Measurements from ENCODE around the gene PPM1G. TPM values are rescaled to one million over a fixed set of nuclear protein-coding genes. Genes with fewer than 3 reads are reported as not detected.

The PPM1G gene
- total RNA-seq, 2 experiments from 2014 or later: 136 to 159 TPM

DNA sequence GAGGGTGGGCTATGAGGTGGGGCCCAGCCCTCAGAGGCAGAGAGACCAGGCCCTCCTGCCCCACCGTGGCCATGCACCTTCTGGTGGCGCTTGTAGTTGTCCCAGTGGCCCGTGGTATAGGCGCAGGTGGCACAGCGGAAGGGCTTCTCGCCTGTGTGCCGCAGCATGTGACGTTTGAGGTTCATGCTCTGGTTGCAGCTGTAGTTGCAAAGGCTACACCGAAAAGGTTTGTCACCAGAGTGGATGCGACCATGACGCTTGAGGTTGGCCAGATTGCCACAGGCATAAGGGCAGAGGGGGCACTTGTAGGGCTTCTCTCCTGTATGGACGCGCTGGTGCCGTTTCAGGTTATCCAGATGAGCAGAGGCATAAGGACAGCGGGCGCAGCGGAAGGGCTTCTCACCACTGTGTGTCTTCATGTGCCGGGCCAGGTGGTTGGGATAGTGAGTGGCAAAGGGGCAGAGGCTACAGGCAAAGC, 31.7 kb downstream of the PPM1G start:
- no peak for ATAC-seq
- no peak for DNase-seq

DNA sequence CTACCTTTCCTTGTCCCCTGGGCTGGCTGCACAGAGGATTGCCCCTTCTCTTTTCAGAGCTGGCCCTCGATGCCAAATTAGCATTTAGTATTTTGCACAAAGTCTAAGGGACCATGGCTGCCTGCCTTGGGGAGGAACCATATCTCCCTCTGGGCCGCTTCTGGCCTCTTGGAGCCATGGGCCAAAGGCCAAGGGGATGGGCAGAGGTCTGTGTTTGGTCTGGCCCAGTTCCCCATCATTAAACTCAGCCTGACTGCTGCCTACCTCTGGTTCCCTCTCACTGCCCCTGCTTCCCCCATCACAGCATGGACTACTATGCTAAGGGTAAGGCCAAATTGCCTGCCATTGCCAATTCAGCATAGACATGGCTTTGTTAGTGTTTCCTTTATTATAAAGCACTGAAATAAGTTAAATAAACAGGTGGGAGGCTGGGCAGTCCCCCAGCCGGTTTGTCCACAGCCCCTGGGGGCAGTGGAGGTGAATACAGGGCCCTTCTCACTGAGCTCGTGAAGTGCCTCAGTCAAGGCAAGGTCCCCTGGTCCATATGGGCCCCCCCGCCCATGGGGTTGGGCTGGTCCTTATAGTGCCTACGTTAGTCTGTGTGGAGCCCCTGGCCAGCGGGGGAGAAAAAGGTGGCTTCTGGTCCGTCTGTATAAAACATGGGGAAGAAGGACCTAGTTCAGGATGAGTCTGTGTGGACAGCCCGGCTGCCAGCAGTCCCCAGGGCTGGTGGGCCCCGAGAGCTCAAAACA, 32.3 kb downstream of the PPM1G start:
- H3K9me3 Mint-ChIP-seq (ENCODE audit: low read depth): no peaks in the 10 kb centered on the region
- H3K4me1 Mint-ChIP-seq: peaks cover 38% of the 10 kb centered on the region
- ATAC-seq: no peak
- no peak overlapping the region for H3K27ac Mint-ChIP-seq
- peaks cover 50% of the 10 kb centered on the region for H3K36me3 Mint-ChIP-seq
- no peaks in the 10 kb centered on the region for H3K27me3 Mint-ChIP-seq
- no peak for DNase-seq
- CTCF ChIA-PET: no interaction called here
- H3K4me3 Mint-ChIP-seq: no peak overlapping the region

More for the DNA sequence above, 31.7 kb downstream of the PPM1G start:
- Mint-ChIP-seq H3K27ac (no peak overlapping the region), H3K4me3 (no peak overlapping the region), H3K36me3 (peaks cover 47% of the 10 kb centered on the region), H3K9me3 (ENCODE audit: low read depth) (no peaks in the 10 kb centered on the region), H3K4me1 (peaks cover 33% of the 10 kb centered on the region), H3K27me3 (no peaks in the 10 kb centered on the region)
- CTCF ChIA-PET: interaction anchor here (0.6 kb wide), 1 partner anchor 1412 kb away, joined by 3 read pairs; no protein-coding TSS in a partner anchor

DNA sequence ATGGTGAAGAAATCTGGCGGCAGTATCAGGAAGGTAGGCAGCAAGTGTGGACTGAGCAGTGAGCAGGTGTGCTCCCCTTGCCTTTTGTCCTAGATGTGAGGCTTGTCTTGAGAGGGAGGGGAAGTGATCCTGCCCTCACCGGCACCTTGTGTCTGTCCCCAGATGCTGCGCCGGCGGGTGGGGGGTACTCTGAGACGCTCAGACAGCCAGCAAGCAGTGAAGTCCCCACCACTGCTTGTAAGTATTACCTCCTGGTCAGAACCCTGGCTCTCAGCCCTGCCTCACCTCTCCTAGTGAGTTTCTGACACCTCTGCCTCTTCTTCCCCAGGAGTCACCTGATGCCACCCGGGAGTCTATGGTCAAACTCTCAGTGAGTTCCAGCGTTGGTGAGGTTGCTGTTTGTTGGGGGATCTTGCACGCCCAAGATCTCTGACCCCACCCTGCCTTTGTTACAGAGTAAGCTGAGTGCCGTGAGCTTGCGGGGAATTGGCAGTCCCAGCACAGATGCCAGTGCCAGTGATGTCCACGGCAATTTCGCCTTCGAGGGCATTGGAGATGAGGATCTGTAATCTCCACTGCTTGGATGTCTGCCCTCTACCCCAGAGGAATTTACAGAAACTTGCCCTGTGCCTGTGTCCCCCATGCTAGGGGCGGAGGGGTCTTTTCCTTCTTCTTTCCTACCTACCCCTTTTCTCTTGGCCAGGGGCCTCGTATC, 33.1 kb downstream of the PPM1G start:
- Mint-ChIP-seq H3K27me3 (no peaks in the 10 kb centered on the region), H3K36me3 (peaks cover 51% of the 10 kb centered on the region), H3K4me3 (no peak overlapping the region), H3K4me1 (peaks cover 38% of the 10 kb centered on the region), H3K9me3 (ENCODE audit: low read depth) (no peaks in the 10 kb centered on the region), H3K27ac (no peak overlapping the region)
- ATAC-seq (no peak), DNase-seq (no peak)
- CTCF ChIA-PET: no interaction called here

DNA sequence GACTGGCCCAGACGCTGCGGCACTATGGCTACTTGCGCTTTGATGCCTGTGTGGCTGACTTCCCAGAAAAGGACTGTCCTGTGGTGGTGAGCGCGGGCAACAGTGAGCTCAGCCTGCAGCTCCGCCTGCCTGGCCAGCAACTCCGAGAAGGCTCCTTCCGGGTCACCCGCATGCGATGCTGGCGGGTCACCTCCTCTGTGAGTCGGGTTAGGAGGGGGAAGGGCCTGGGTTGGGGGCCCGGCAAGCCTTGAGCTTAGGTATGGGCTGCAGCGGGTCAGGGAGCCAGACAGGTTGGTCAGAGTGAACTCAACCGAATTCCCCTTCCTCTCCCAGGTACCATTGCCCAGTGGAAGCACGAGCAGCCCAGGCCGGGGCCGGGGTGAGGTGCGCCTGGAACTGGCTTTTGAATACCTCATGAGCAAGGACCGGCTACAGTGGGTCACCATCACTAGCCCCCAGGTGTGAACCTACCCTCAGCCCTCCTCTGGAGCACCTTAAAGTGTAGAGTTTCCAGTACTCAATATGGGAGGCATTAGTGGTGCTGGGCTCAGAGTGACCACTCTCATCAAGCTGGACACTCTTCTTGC, 33.8 kb downstream of the PPM1G start:
- Mint-ChIP-seq H3K36me3 (peaks cover 49% of the 10 kb centered on the region), H3K4me3 (no peak overlapping the region), H3K4me1 (peaks cover 35% of the 10 kb centered on the region), H3K27ac (no peak overlapping the region), H3K9me3 (ENCODE audit: low read depth) (no peaks in the 10 kb centered on the region), H3K27me3 (no peaks in the 10 kb centered on the region)
- DNase-seq: no peak
- ATAC-seq: no peak
- CTCF ChIA-PET: no interaction called here

DNA sequence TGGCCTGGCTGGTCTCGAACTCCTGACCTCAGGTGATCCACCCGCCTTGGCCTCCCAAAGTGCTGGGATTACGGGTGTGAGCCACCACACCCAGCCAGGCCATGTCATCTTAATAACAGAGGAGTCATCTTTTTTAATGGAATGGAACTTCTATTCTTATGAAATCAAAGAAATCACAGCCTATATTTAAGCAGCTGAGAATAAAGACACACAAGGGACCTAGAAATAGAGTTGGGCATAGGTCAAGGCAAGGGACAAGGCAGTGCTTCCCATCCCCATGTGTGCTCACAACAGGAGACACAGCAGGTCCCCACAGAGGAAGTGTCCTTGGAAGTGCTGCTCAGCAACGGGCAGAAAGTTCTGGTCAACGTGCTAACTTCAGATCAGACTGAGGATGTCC, 35.8 kb downstream of the PPM1G start:
- peaks cover 47% of the 10 kb centered on the region for H3K36me3 Mint-ChIP-seq
- CTCF ChIA-PET: no interaction called here

DNA sequence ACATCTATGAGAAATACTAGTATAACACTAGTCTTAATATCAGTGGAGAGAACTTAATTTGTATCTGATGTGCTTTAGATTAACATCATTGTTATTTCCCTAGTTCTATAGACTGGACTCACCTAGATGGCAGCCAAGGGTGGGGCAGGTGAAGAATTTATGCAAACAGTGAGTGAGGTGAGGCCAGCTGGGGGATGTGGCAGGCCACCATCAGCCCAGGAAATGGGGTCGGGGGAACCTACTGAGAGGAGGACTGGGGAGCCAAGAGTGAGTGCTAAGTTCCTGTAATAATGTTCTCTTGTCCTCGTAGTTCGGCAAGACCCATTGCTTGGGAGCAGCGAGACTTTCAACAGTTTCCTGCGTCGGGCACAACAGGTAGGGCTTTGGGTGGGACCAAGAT, 36.5 kb downstream of the PPM1G start:
- Mint-ChIP-seq H3K4me3 (peak overlapping the region; percentile 47), H3K27me3 (no peaks in the 10 kb centered on the region), H3K36me3 (peaks cover 49% of the 10 kb centered on the region), H3K9me3 (ENCODE audit: low read depth) (no peaks in the 10 kb centered on the region), H3K4me1 (peaks cover 37% of the 10 kb centered on the region), H3K27ac (peak overlapping the region; percentile 74)
- peak; percentile 61 for DNase-seq
- ATAC-seq: no peak
- CTCF ChIA-PET: no interaction called here

More for the DNA sequence above, 35.8 kb downstream of the PPM1G start:
- DNase-seq (no peak), ATAC-seq (no peak)
- Mint-ChIP-seq H3K27ac (peak overlapping the region; percentile 50), H3K9me3 (ENCODE audit: low read depth) (no peaks in the 10 kb centered on the region), H3K4me1 (peaks cover 33% of the 10 kb centered on the region), H3K4me3 (no peak overlapping the region), H3K27me3 (no peaks in the 10 kb centered on the region)

DNA sequence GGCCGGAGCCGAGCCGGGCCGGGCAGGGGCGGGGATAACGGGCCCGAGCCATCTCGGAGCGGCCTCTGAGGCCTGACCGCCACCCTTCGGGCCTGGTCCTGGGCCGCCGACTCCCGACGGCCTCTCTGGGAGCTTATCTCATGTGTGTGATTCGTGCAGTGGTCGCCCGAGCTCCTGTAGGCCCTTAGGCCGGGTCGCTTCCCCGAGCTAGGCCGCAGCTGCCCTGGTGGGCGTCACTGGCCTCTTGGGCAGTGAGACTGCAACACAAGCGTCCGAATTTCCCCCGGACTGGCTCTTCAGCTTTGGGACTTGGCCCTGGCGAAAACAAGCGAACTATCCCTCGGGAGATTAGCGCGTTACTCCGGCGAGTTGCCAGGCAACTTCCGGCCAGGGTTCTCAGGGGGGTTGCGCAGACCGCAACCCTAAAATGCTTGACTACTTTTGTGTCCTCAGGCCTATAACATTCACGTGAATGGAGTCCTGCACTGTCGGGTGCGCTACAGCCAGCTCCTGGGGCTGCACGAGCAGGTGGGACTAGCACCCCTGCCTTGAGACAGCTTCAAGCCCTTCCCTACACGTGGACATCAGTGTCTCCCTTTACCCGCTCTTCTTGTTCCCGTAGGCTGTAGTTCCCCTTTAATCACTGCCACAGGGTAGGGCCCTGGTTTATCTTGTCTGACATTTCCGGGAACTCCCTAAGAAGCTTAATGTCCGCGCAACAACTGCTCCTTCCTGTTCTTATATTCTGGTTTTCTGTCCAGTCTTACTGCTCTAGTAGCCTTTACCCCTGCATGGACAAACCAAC, 38.4 kb downstream of the PPM1G start:
- peak; percentile 63 for DNase-seq
- Mint-ChIP-seq H3K27ac (peak overlapping the region; percentile 96), H3K36me3 (peaks cover 49% of the 10 kb centered on the region), H3K4me1 (peaks cover 37% of the 10 kb centered on the region), H3K27me3 (no peaks in the 10 kb centered on the region), H3K9me3 (ENCODE audit: low read depth) (no peaks in the 10 kb centered on the region), H3K4me3 (peak overlapping the region; percentile 84)
- CTCF ChIA-PET: interaction anchor here (0.7 to 3.1 kb wide), 7 partner anchors 10 to 201 kb away, joined by 3 to 20 read pairs (median 4); partner anchors contain the start of genes GTF3C2, MPV17, PPM1G and ZNF513
- ATAC-seq: no peak

DNA sequence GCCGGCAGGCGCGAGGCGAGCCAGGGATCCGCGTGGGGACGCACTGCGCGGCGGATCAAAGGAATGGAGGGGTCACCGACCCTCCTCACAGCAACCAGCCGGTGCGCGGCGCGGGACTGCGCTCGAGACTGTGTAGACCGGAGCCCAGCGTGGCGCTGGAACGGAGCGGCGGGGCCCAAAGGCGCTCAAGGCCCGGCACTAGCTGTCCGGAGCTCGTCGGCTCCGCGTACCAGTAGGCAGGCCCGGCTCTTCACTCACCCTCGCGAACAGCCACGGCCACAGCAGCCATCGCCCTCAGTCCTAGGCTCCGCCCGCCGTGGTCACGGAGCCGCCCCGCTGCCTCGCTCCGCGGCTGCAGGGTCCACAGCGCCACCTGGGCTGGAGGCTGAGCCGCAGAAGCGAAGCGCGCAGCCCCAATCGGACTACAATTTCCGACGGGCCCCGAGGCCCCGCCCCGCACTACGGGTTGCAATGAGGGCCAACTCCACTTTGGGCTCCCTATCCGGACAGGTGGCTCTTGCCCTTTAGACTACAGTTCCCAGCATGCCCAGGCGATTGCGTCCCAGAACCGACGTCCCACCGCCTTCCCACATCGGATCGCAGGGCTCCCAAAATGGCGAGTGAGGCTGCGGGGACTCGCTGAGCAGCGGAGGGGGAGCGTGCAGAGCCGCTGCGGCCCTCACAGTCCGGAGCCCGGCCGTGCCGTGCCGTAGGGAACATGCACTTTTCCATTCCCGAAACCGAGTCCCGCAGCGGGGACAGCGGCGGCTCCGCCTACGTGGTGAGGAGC, 39.2 kb downstream of the PPM1G start, which contains the start of the genes EIF2B4 and SNX17:
Gene EIF2B4 (minus strand): TSS at position 313 of the 790 bp plus-strand sequence. CDS start 24 bp downstream, at position 289.
Gene SNX17 (plus strand): TSS at position 591 of the 790 bp plus-strand sequence. CDS start 128 bp downstream, at position 719.
- DNase-seq (peak; percentile 100), ATAC-seq (peak; percentile 93)
- Mint-ChIP-seq H3K36me3 (peaks cover 48% of the 10 kb centered on the region), H3K9me3 (ENCODE audit: low read depth) (no peaks in the 10 kb centered on the region), H3K27me3 (no peaks in the 10 kb centered on the region), H3K4me1 (peaks cover 37% of the 10 kb centered on the region), H3K27ac (peak within 1 kb of the TSS; percentile 96), H3K4me3 (peak within 1 kb of the TSS; percentile 84)
- CTCF ChIA-PET: interaction anchor here (0.8 to 3.1 kb wide), 13 partner anchors 9 to 313 kb away, joined by 3 to 23 read pairs (median 5); partner anchors contain the start of genes GTF3C2, MPV17, NRBP1 and PPM1G

DNA sequence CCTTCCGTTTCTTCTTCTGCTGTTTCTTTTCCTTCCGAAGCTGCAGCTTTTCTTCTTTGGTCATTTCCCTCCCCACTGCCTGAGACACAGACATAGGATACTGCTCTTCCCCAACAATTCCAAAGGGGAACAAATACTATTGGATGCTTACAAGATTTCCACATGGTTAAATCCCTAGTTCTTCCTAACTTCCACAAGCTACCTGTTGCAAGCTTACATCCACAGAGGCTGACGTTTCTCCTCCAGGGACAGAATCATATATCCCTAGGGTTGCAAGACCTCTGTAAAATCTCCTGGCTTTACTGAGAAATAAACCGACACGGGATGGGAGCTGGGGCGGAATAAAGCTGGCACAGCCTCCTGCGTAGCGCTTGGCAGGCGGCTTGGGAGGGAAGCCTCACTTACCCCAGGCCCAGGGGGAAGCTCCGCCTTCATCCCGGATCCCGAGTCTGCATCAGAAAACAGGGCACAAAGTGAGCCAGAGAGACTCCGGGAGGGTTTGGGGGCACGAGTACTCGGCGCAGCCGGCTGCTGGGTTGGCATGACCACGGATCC, 39.8 kb downstream of the PPM1G start:
- DNase-seq: no peak
- no peak for ATAC-seq
- CTCF ChIA-PET: interaction anchor here (0.7 to 3.1 kb wide), 13 partner anchors 9 to 313 kb away, joined by 3 to 23 read pairs (median 4); partner anchors contain the start of genes GTF3C2, MPV17, NRBP1 and ZNF512
- H3K9me3 Mint-ChIP-seq (ENCODE audit: low read depth): no peaks in the 10 kb centered on the region
- peaks cover 43% of the 10 kb centered on the region for H3K36me3 Mint-ChIP-seq
- peak overlapping the region; percentile 84 for H3K4me3 Mint-ChIP-seq
- H3K27ac Mint-ChIP-seq: peak overlapping the region; percentile 90
- H3K27me3 Mint-ChIP-seq: no peaks in the 10 kb centered on the region
- peaks cover 36% of the 10 kb centered on the region for H3K4me1 Mint-ChIP-seq

DNA sequence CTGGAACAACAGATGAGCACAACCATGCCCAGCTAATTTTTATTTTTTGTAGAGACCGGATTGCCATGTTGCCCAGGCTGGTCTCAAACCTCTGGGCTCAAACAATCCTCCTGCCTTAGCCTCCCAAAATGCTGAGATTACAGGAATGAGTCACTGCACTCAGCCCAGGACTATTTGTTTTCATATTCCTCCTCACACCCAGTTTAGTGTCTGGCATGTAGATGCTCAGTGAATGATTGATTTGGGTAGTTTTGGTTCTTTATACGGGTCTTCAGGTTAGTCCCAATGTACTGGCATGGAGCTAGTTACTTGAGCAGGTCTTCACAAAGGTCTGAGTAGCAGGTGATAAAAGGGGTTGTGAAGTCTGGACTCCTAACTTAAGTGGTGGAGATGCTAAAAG, 45.5 kb downstream of the PPM1G start:
- CTCF ChIA-PET: interaction anchor here (1.2 kb wide), 1 partner anchor 84 kb away, joined by 3 read pairs; no protein-coding TSS in a partner anchor

DNA sequence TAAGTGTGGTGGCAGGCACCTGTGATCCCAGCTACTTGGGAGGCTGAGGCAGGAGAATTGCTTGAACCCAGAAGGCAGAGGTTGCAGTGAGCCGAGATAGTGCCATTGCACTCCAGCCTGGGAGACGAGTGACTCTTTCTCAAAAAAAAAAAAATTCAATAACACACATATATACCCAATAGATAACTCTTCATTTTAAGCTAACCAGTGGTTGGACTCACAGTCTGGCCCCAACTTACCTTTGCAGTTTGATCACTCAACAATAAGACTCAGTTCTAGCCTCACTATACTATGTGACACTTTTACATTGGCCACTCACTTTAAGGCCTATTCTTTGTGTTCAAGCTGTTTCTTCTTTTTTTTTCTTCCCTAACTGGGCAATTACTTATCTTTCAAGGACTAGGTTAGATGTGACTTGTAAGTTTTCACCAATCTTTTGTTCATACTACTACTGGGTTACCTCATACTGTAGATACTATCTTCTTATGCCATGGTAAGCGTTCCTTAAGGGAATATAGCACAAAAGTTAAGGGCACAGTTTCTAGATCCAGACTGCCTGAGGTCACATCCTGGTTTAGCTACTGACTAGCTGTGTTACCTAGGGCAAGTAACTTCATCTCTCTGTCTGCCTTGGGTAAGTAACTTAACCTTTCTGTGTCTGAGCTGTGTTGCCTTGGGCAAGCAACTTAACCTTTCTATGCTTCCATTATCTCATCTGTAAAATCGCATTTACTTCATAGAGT, 46.5 kb downstream of the PPM1G start:
- H3K36me3 Mint-ChIP-seq: peaks cover 31% of the 10 kb centered on the region
- no peak overlapping the region for H3K4me3 Mint-ChIP-seq
- no peaks in the 10 kb centered on the region for H3K27me3 Mint-ChIP-seq
- H3K4me1 Mint-ChIP-seq: peaks cover 13% of the 10 kb centered on the region
- H3K9me3 Mint-ChIP-seq (ENCODE audit: low read depth): no peaks in the 10 kb centered on the region
- peak overlapping the region; percentile 3 for H3K27ac Mint-ChIP-seq
- ATAC-seq (no peak), DNase-seq (no peak)
- CTCF ChIA-PET: interaction anchor here (0.7 kb wide), 1 partner anchor 146 kb away, joined by 4 read pairs; the partner anchor contains the start of gene CAD

More for the DNA sequence above, 45.5 kb downstream of the PPM1G start:
- DNase-seq: no peak
- Mint-ChIP-seq H3K27ac (peak overlapping the region; percentile 24), H3K4me1 (peaks cover 11% of the 10 kb centered on the region), H3K4me3 (no peak overlapping the region), H3K27me3 (no peaks in the 10 kb centered on the region), H3K9me3 (ENCODE audit: low read depth) (no peaks in the 10 kb centered on the region), H3K36me3 (peaks cover 34% of the 10 kb centered on the region)
- ATAC-seq: no peak
